PFSK-1 (cell line): Measurements from ENCODE around the gene GKN2.

Source experiments
- FOXP2 ChIP-seq: optimal IDR thresholded peaks from 2 replicates; pipeline ENCODE3; 2011; ENCODE audit warnings: borderline replicate concordance, control low read depth, inconsistent platforms; ENCODE audit not compliant: insufficient read depth; ENCODE audit errors: extremely low read length, extremely low read depth
- POLR2AphosphoS5 ChIP-seq: IDR thresholded peaks from 2 replicates; pipeline ENCODE4 v1.6.1; 2012; ENCODE audit warnings: low read depth, mild to moderate bottlenecking, control low read depth, low read length, moderate library complexity
- SIN3A ChIP-seq: IDR thresholded peaks from 2 replicates; pipeline ENCODE4 v1.6.1; 2012; ENCODE audit warnings: mild to moderate bottlenecking, low read length, moderate library complexity, borderline replicate concordance; ENCODE audit not compliant: insufficient read depth
- TAF1 ChIP-seq: IDR thresholded peaks from 2 replicates; pipeline ENCODE4 v1.6.1; 2012; ENCODE audit warnings: low read length, control low read depth, borderline replicate concordance; ENCODE audit not compliant: insufficient read depth
- TF ChIP-seq, protein P1 (sequence below), 2 experiments: IDR thresholded peaks; 2 replicates each; pipeline versions ENCODE4 v1.6.1 to v1.8.0; 2011 to 2012; ENCODE audit warnings: low read depth in 2 of 2, low read length in 2 of 2, control low read depth in 1 of 2, inconsistent platforms in 1 of 2, mild to moderate bottlenecking in 1 of 2, moderate library complexity in 1 of 2; ENCODE audit not compliant: insufficient read depth in 1 of 2

GKN2 gene

DNA sequence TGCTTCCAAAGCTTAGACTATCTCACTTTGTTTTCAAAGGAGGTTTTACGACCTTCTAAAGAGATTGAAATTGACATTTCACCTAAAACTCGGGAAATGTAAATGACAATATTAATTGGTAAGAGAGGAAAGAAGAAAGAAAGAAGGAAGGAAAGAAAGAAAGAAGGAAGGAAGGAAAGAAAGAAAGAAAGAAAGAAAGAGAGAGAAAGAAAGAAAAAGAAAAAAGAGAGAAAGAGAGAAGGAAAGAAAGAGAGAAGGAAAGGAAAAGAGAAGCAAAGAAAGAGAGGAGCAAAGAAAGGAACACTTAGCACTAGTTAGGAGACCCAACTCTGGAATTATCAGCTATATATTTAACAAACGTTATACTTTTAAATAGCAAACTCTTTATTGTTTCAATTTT lies 25.4 kb upstream of the GKN2 start:
- no peak for TF ChIP-seq POLR2AphosphoS5
- TF ChIP-seq FOXP2, result no peak
- TF ChIP-seq TAF1, result no peak
- TF ChIP-seq SIN3A, result no peak
- TF ChIP-seq, protein P1, sequence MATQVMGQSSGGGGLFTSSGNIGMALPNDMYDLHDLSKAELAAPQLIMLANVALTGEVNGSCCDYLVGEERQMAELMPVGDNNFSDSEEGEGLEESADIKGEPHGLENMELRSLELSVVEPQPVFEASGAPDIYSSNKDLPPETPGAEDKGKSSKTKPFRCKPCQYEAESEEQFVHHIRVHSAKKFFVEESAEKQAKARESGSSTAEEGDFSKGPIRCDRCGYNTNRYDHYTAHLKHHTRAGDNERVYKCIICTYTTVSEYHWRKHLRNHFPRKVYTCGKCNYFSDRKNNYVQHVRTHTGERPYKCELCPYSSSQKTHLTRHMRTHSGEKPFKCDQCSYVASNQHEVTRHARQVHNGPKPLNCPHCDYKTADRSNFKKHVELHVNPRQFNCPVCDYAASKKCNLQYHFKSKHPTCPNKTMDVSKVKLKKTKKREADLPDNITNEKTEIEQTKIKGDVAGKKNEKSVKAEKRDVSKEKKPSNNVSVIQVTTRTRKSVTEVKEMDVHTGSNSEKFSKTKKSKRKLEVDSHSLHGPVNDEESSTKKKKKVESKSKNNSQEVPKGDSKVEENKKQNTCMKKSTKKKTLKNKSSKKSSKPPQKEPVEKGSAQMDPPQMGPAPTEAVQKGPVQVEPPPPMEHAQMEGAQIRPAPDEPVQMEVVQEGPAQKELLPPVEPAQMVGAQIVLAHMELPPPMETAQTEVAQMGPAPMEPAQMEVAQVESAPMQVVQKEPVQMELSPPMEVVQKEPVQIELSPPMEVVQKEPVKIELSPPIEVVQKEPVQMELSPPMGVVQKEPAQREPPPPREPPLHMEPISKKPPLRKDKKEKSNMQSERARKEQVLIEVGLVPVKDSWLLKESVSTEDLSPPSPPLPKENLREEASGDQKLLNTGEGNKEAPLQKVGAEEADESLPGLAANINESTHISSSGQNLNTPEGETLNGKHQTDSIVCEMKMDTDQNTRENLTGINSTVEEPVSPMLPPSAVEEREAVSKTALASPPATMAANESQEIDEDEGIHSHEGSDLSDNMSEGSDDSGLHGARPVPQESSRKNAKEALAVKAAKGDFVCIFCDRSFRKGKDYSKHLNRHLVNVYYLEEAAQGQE (IDR thresholded peaks at IDR 0.05; ENCODE audit: insufficient read depth in 1 of 2, low read depth in 2 of 2, low read length in 2 of 2), result no peak

GRCh38 chr2:68977453-68977852 lies 24.8 kb upstream of the GKN2 start:
- TF ChIP-seq SIN3A (no peak), FOXP2 (no peak)

DNA sequence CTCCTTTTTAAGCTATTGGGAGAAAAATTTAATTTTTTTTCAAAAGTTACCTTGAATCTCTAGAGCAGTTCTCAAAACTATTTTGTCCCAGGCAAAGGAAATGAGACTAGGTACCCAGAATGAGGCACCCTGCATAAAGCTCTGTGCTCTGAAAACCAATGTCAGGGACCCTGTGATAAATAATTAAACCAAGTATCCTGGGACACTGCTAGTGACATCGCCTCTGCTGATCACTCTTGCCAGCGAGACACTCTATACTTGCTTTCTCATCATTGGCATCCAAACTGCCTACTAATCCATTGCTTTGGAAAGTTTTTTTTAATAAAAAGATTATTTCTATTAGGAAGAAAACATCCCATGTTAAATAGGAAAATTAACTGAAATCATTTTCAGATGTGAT lies 23.2 kb upstream of the GKN2 start:
- TF ChIP-seq POLR2AphosphoS5 (no peak), TAF1 (no peak), FOXP2 (no peak), SIN3A (no peak)
- TF ChIP-seq, protein P1 (IDR thresholded peaks at IDR 0.05; ENCODE audit: insufficient read depth in 1 of 2, low read depth in 2 of 2, low read length in 2 of 2), result no peak

DNA sequence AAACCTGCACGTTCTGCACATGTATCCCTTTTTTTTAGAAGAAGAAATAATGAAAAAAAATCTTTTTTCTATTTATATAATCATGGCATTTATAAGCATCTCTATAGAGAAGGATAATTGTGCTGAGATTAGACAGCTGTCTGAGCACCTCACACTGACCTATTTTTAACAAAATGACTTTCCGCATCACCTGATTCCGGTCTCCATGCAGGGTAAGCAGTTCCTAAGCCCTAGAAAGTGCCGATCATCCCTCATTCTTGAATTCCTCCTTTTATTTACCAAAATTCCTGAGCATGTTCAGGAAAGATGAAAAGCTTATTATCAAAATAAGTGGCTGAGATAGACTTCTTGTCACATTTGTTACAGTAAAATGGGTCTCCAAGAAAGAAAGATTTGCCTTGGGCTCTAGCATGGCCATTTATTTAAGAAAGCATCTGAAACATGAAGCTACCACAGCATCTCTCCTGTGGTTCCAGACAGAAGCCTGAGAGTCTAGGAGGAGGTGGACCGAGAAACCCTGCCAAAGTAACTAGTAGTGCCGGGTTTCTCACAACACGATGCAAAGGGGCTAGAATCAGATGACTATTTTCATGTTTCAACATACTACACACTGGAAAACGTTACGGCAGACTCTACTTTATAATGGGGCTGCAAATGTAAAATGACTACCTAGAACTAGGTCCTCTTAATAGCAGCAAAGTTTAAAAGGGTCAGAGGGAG lies 22.4 kb upstream of the GKN2 start:
- TF ChIP-seq SIN3A (no peak), FOXP2 (no peak), POLR2AphosphoS5 (no peak), TAF1 (no peak)
- TF ChIP-seq, protein P1 (IDR thresholded peaks at IDR 0.05; ENCODE audit: insufficient read depth in 1 of 2, low read depth in 2 of 2, low read length in 2 of 2), result no peak

- no peak for TF ChIP-seq FOXP2
These were observed 21.6 kb upstream of the GKN2 start, which contains the start of gene GKN1 for GRCh38 chr2:68974251-68974650. GKN1 (plus strand) TSS chr2:68974636; CDS start chr2:68974678, 42 bp downstream.

- TF ChIP-seq POLR2AphosphoS5 (no peak), SIN3A (no peak), TAF1 (no peak), FOXP2 (no peak)
- TF ChIP-seq, protein P1 (IDR thresholded peaks at IDR 0.05; ENCODE audit: insufficient read depth in 1 of 2, low read depth in 2 of 2, low read length in 2 of 2), result no peak
These were observed 19.0 kb upstream of the GKN2 start for GRCh38 chr2:68971591-68972231.
